GM19438 (cell line): Measurements from ENCODE around the gene CCDC91.
"Not testable (repeated sequence)": the region's sequence is repeated elsewhere in the genome, so short reads cannot be mapped to it uniquely, and the experiment has no call there.

Experiments
- ATAC-seq: cut with Tn5 transposase; IDR thresholded peaks from one replicate; pipeline ENCODE4 v1.9.1; 2021; ENCODE audit warnings: low read depth; ENCODE audit not compliant: unreplicated experiment

CCDC91 gene

GRCh38 chr12:28278499-28278898 is 88.2 kb downstream of the CCDC91 start:
- no peak for ATAC-seq

- ATAC-seq, result no peak
Observed at GRCh38 chr12:28278960-28279359, 88.7 kb downstream of the CCDC91 start.

DNA sequence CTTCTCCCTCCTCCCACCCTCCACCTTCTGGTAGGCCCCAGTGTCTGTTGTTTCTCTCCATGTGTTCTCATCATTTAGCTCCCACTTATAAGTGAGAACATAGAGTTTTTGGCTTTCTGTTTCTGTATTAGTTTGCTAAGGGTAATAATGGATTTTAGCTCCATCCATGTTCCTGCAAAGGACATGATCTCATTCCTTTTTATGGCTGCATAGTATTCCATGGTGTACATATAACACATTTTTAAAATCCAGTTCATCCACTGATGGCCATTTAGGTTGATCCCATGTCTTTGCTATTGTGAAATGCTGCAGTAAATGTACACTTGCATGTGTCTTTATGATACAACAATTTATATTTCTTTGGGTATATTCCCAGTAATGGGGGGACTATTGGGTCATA is 96.1 kb downstream of the CCDC91 start:
- ATAC-seq, result no peak

- ATAC-seq, result no peak
Observed at GRCh38 chr12:28290262-28290661, 100.0 kb downstream of the CCDC91 start.

DNA sequence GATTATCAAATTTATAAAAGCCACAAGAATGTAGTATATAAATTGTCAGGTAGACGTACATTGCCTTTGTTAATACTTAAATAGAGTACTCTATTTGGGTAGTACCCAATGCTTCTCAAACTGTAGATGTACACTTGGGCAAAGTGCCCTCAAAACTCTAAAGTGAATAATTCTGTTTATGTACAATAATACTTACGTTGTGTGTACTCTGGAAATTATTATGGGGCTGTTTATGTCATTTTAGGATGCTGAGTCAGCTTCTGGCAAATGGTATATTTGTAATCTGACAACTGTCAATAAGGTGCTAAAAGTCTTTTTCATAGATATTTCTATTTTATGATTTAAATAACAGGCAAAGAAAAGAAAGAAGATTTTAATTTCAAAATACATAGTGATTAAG is 102.4 kb downstream of the CCDC91 start:
- no peak for ATAC-seq

DNA sequence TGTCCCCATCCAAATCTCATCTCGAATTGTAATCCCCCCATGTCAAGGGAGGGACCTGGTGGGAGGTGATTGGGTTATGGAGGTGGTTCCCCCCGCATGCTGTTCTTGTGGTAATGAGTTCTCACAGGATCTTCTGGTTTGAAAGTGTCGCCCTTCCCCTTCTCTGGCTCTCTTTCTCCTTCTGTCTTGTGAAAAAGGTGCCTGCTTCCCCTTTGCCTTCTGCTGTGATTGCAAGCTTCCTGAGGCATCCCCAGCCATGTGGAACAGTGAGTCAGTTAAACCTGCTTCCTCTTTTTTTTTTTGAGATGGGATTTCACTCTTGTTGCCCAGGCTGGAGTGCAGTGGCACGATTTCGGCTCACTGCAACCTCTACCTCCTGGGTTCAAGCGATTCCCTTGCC is 104.0 kb downstream of the CCDC91 start:
- no peak for ATAC-seq

- ATAC-seq, result no peak
Observed at GRCh38 chr12:28296287-28296686, 106.0 kb downstream of the CCDC91 start.

DNA sequence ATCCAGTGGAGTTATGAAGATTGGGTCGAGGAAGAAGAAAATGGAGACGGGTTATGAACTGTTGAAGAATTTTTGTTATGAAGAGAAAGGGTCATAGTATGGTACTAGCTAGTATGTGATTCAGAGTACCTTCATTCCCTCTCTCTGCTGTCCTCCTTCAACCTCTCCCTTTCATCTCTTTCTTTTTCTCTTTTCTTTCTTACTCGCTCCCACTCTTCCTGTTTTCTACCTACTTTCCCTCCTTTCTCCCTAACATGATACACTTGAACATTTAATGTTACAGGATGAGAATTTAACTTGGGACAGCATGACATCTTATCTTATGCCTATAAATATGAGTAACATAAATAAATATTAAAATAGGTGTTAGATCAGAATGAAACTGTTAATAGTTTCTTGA is 112.9 kb downstream of the CCDC91 start:
- no peak for ATAC-seq

- ATAC-seq, result no peak
Observed at GRCh38 chr12:28306535-28306934, 116.3 kb downstream of the CCDC91 start.

DNA sequence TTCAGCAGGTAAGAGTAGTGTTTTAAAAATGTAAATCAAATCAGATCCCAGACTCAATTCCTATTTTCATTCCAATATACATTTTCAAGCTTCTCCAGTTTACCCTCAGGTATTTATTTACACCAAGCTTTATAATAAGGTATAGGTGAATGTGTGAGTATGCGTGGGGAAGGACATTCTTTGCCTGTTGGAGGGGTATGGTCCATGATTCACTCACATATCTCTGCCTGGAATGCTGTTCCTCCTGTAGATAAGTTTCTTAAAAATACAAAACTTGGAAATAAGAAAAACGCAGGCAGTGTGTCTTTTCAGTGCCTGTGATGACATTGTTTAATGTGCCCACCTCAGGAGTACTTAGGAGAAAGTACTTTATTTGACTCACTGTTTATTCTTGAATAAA is 118.6 kb downstream of the CCDC91 start:
- no peak for ATAC-seq

DNA sequence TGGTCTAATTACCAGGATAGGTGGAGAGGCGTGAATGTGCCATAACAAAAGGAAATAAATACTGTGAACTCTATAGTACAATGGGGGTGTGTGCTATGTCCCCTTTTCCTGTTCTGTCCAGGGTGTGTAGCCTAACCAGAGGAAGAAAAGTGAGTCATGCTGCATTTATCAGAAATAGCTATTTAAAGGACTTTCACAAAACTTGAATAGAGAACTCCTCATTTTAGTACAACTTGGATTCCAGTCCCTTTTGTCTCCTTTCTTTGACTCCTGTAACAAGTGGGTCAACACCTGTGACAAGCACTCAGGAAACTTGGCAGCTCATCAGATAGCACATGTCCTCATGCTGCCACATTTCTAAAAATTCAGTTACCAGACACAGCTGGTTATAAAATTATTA is 123.4 kb downstream of the CCDC91 start:
- ATAC-seq, result no peak

DNA sequence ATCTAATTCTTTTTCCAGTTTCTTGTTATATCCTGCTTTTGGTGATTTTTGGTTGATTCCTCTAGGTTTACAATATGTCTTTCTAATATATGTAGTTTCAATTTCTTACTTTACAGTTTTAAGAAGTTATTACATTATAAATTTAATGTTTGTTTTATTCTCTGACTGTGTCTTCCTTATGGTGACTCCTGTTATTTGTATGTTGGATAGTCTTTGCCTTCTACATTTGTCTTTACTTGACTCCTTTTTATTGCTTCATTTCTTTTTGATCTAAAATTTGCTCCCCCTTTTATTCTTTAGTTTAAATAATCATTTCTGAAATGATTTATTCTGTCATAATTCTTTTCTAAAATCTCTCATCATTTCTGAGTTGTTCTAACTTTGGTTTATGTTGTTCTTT is 125.8 kb downstream of the CCDC91 start:
- ATAC-seq, result no peak

- no peak for ATAC-seq
Observed at GRCh38 chr12:28318273-28318672, 128.0 kb downstream of the CCDC91 start.

DNA sequence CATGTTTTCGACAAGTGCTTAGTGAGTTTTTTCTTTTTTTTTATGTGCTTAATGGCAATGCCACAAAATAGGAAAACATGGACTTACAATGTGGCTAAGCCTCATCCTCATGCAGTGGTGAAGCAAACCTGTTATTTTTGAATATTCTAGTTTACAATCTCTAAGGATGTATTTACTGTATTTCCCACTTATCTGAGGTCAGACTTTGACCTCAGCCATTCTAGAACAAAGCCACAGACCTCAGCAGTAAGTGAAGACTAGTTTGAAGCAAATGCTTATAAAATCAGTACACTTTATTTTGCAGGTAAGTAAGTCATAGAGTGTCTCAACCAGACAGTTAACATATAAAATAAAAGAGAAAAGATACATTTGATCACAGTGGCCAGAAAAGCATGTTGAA is 130.1 kb downstream of the CCDC91 start:
- ATAC-seq, result no peak

DNA sequence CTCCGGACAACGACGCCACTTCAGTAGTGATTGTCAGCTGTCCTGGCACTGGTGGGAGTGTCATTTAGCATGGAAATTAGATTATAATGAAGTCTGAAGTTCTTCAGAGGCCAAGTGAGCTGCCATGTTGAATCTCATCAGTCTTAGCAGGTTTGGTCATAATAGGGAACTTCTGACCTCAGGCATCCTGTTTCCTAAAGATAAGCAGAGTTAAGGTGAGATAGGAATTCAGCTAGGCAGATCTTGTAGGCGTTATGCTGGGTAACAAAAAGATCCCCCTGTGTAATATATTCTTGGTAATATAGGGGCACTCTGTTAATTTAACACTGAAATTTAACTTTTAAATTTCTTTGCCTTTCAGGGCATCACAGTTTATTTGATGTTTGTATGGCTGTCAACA is 137.5 kb downstream of the CCDC91 start:
- no peak for ATAC-seq

GRCh38 chr12:28328967-28329366 is 138.7 kb downstream of the CCDC91 start:
- ATAC-seq, result no peak

DNA sequence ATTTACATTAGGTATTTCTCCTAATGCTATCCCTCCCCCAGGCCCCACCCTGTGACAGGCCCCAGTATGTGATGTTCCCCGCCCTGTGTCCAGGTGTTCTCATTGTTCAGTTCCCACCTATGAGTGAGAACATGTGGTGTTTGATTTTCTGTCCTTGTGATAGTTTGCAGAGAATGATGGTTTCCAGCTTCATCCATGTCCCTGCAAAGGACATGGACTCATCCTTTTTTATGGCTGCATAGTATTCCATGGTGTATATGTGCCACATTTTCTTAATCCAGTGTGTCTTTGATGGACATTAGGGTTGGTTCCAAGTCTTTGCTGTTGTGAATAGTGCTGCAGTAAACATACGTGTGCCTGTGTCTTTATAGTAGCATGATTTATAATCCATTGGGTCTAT is 139.5 kb downstream of the CCDC91 start:
- not testable (repeated sequence) for ATAC-seq

GRCh38 chr12:28330232-28330631 is 140.0 kb downstream of the CCDC91 start:
- not testable (repeated sequence) for ATAC-seq

DNA sequence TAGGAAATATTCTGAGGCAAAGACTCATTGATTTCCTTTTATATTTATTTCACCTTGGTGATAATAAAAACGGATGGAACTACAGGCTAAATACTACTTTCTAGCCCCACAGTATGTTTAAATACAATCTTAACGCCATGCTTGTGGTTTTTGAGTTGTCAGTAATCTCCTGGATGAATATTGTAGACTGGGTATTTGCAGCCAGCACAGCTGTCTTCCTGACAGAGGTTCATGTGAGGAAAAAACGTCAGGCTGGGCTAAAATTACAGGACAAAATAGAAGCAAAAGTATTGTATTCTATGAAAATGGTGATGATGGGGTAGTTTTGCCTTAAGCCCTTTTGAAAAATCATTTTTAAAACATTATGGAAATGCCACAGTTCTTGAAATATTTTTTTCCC is 140.9 kb downstream of the CCDC91 start:
- no peak for ATAC-seq

GRCh38 chr12:28340261-28341045 is 150.2 kb downstream of the CCDC91 start:
- ATAC-seq, result no peak

DNA sequence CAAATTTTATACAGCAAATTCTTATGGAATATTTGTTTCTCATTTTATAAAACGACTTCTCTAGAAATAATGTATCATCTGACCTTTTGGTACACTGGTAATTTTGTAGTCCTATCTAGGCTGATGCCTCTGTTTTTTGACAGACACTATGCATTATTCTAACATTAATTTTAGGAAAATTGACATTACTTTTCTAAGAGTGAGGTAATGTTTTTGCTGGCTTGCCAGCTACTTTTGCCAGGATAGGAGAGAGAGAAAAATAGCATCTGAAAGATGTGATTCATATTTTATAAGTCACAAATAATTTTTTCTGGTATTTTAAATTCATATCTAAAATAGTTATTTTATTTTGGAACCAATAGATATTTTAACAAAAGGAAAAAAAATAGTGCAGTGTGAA is 153.5 kb downstream of the CCDC91 start:
- no peak for ATAC-seq

- no peak for ATAC-seq
Observed at GRCh38 chr12:28346567-28346966, 156.3 kb downstream of the CCDC91 start.

GRCh38 chr12:28349196-28349595 is 158.9 kb downstream of the CCDC91 start:
- ATAC-seq, result no peak
